GOT3 (cell line): ENCODE results near the gene RIOK3.
"Not testable (repeated sequence)": the region's sequence is repeated elsewhere in the genome, so short reads cannot be mapped to it uniquely, and the experiment has no call there.

Experiments
- DNase-seq: peaks from one replicate; lab custom pipeline; 2025; ENCODE audit warnings: mixed read lengths; lab: John Stamatoyannopoulos, UW

The RIOK3 gene

GRCh38 chr18:23451491-23451890, 1.6 kb upstream of the RIOK3 start:
- no peak for DNase-seq

DNA sequence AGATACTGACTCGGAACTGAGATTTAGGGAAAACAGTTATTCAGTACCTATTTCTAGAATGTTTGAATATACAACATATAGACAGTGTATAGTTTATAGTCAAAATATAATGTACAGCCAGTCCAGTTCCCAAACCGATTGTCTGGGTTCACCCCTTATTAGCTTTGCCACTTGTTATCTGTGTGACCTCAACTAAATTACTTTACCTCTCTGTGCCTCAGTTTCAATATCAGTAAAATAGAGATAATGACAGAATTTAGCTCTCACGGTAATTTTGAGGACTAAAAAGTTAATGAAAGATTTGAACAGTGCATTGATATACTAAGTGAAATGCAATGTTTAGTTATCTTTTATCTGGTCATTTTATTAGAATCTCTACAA, 750 bp upstream of the RIOK3 start:
- no peak for DNase-seq

DNA sequence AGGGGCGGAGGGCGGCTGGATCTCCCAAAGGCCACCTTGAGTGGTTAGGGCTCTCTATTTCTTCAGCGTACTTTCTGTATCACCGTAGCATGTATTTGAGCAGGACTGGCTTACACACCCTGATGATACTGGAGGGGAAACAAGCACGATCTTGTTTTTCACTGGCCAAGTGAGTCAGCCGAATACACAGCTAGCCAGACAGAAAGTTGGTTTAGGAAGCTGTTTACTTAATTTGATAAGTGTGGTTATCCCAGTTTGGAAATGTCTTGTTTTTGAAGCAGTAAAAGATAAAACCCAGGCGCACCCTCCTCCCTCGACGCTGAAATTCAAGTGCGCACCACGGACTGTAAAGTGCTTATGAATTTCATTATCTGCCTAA, 582 bp downstream of the RIOK3 start:
- no peak for DNase-seq

GRCh38 chr18:23456835-23457234, 3.7 kb downstream of the RIOK3 start:
- no peak for DNase-seq

GRCh38 chr18:23458830-23459529, 5.9 kb downstream of the RIOK3 start:
- no peak for DNase-seq

- no peak for DNase-seq
Measured at GRCh38 chr18:23459530-23459921, 6.4 kb downstream of the RIOK3 start.

GRCh38 chr18:23460285-23461273, 7.5 kb downstream of the RIOK3 start:
- DNase-seq, result no peak

DNA sequence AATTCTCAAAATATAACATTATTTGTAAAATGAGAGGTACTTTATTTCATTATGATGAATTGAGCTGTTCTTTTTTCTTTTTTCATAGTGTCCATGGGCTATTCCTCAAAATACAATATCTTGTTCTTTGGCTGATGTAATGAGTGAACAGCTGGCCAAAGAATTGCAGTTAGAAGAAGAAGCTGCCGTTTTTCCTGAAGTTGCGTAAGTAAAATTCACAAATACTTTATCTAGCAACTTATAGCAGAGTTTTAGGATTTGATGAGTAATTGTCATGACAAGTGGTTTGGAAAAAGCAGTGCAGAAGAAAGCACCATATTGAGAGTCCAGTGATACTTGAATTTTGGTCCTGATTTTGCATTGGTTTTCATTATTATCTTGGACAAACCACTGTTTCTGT, 9.8 kb downstream of the RIOK3 start:
- DNase-seq, result no peak

GRCh38 chr18:23468753-23469459, 15.8 kb downstream of the RIOK3 start:
- DNase-seq, result no peak

DNA sequence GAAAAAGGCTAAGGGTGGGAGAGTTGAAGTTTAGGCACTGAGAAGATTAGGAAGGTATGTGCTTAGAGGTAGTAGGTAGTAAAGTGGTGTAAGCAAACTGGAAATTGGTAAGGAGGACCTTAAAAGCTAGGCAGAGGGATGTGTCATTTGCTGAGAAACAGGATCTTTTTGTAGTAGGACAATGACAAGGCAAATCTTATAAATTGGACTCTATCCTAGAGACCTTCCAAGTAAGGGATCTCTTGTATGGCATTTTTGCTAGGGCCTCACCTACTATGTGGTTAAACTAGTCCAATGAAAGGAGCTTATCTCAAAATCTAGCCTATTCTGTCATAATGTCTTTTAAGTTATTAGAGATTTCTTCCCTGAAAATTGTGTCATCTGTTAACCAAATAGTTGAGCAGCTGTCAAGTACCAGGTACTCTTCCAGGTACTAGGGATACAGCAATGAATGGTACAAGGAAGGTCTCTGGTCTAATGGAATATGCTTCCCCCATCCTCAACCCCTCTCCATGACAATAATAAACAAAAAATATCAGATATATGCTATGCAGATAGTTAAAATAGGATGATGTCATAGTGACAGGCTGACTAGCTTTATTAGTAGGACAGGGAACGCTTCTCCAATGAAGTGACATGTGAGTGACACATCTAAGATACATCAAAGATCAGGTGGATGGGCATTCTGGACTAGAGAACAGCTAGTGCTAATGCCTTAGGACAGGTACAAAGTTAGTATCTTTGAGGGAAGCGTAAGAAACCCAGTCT, 17.7 kb downstream of the RIOK3 start:
- DNase-seq, result no peak

GRCh38 chr18:23471486-23471885, 18.4 kb downstream of the RIOK3 start:
- DNase-seq, result no peak

DNA sequence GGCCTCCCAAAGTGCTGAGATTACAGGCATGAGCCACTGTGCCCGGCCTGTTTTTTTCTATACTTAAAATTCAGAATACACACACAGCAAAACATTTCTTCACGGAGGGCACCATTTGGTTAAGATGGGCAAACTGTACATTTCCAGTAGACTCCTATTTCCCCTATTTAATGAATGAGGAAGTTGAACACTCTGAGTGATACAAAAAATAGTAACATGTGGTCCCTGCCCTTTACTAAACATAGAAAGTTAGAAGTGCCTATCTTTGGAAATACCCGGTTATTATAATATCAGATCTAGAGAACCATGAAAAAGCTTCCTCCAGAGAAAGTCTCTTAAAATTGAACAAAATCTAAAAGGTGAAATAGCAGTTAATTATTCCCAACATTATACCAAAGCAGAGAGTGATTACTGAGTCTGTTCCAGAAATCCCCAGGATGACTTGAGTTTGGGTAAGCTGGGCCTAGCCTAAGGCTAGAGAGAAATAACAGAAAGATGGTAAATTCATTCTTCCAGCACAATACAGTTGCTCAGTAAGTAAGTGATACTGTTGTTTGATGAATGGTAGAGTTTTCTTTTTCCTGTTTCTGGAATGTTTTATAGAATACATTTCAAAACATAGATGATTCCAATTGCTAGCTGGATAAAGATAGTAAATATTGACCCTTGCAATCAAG, 26.9 kb downstream of the RIOK3 start:
- DNase-seq, result no peak

GRCh38 chr18:23484561-23485182, 31.6 kb downstream of the RIOK3 start:
- DNase-seq, result no peak

- no peak for DNase-seq
Measured at GRCh38 chr18:23485386-23485785, 32.3 kb downstream of the RIOK3 start.

DNA sequence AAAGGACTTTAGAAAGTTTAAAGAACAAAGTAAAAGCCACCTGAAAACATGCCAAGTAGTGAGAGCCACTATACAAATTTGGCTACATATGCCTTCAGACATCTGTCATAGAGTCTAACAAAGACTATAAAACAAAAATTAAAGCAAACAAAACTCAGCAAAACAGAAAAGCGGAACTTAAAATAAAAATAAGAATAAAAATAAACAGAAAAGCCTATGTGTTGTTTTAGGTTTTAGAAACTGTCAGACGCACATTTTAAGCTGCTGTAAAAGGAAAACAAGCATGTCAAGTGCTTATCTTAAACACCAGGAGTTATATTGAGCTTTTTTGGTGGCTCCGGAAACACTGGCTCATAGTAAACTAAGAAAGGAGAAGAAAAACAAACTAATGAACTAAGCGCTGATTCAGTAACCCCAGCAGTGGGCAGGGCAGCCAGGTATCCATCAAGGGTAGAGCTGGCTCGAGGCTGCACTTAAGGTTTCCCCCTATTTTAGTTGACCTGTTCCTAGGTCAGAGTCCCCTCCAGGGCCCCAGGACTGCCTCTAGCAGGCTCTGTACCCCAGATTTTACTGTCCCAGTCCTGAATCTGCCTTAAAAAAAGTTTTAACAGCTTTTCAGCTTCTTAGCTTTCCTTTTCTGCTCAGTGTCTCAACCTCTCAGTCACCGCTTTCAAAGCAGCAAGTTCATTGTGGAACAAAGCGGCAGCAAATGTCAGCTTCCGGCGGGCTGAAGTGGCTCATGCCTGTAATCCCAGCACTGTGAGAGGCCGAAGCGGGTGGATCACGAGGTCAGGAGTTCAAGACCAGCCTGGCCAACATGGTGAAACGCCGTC, 34.9 kb downstream of the RIOK3 start:
- DNase-seq, result no peak

DNA sequence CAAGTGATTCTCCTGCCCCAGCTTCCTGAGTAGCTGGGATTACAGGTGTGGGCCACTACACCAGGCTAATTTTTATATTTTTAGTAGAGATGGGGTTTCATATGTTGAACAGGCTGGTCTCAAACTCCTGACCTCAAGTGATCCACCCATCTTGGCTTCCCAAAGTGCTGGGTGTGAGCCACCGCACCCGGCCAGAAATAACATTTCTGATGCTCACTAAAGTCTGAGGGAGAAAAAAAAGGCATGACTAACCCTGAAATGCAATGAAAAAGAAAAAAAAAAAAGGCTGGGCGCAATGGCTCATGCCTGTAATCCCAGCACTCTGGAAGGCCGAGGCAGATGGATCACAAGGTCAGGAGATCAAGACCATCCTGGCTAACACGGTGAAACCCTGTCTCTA, 36.5 kb downstream of the RIOK3 start:
- not testable (repeated sequence) for DNase-seq

DNA sequence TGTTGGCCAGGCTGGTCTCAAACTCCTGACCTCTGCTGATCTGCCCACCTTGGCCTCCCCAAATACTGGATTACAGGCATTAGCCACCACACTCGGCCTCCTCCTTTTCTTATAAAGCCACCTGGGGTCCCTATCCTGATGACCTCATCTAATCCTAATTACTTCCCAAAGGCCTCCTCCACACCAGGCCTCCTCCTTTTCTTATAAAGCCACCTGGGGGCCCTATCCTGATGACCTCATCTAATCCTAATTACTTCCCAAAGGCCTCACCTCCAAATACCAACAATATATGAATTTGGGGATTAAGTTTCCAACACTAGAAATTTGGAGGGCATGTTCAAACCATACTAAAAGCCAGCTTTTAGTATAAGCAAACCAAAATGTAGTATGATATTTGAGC, 40.6 kb downstream of the RIOK3 start:
- DNase-seq, result no peak

DNA sequence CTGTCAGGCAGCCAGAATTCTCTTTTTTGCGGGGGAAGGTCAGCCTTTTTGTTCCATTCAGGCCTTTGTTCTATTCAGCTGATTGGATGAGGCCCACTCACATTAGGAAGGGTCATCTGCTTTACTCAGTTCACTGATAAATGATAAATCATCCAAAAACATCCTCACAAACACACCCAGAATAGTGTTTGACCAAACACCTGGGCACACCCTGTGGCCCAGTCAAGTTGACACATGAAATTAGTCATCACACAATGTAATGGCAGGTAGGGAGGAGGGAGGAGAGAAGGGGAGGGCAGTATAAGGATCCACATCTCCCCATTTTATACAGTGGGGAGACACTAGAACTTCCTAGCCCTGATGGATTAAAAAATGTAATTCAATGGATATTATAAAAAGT, 41.9 kb downstream of the RIOK3 start:
- DNase-seq, result no peak

GRCh38 chr18:23495723-23496440, 42.8 kb downstream of the RIOK3 start:
- DNase-seq, result no peak
